ENCODE results near the gene ZNF74. TPM values are rescaled to one million over a fixed set of nuclear protein-coding genes. Genes with fewer than 3 reads are reported as not detected.
"Not testable (repeated sequence)": the region's sequence is repeated elsewhere in the genome, so short reads cannot be mapped to it uniquely, and the experiment has no call there.

Gene ZNF74
- total RNA-seq, 2 experiments from 2014 or later: 15.4 to 15.9 TPM

- POLR2A ChIA-PET: no interaction called here
- CTCF ChIA-PET: no interaction called here
Measured at GRCh38 chr22:20439556-20439927, 45.6 kb downstream of the ZNF74 start.

GRCh38 chr22:20439928-20440575 lies 46.1 kb downstream of the ZNF74 start:
- ChIA-PET CTCF (interaction anchor here (1.6 kb wide), 1 partner anchor 22 kb away, joined by 13 read pairs; no protein-coding TSS in a partner anchor), POLR2A (no interaction called here)

- POLR2A ChIA-PET: no interaction called here
- CTCF ChIA-PET: interaction anchor here (1.6 kb wide), 1 partner anchor 23 kb away, joined by 13 read pairs; no protein-coding TSS in a partner anchor
Measured at GRCh38 chr22:20440637-20441591, 47.0 kb downstream of the ZNF74 start.

DNA sequence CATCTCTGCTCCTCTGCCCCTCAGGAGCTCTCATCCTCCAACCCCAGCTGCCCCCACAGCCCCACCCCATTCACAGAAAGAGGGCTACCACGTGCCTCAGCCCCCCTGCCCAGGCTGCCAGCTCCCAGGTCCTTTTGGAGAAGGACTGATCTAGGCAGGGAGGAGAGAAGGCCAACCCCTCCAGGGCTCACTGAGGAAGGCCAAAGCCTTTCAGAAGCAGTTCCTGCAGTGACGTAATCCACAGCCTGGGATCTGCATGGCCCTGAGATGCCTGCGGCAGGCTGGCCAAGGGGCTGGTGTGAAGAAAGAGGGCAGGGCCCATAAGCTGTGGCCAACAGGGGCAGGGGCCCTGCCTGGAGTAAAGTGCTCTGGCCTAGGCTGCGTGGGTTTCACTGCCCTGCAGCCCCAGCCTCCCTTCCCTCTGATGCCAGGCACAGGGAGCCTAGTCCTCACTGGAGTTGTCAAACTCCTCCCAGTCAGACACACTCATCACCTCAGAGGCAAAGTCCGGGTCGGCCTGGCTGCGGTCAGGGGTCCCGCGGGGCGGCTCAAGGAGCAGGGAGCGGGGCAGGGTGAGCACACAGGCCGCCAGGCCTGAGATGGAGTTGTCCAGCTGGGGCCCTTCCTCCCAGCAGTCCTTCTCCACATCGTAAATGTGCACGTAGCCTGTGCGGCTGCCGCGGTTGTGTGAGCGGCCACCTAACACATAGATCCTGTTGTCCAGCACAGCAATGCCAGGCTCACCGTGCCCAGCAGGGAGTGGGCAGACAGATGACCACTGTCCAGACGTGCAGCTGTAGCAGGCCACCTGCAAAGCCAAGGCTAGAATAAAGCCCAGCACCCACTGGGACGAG lies 47.9 kb downstream of the ZNF74 start:
- ChIA-PET POLR2A (no interaction called here), CTCF (interaction anchor here (1.6 kb wide), 1 partner anchor 23 kb away, joined by 13 read pairs; no protein-coding TSS in a partner anchor)

GRCh38 chr22:20442485-20443284 lies 48.7 kb downstream of the ZNF74 start:
- ChIA-PET CTCF (no interaction called here), POLR2A (no interaction called here)

- CTCF ChIA-PET: interaction anchor here (0.7 kb wide), 1 partner anchor 19 kb away, joined by 3 read pairs; no protein-coding TSS in a partner anchor
- POLR2A ChIA-PET: interaction anchor here (0.6 kb wide), 1 partner anchor 295 kb away, joined by 6 read pairs; no protein-coding TSS in a partner anchor
Measured at GRCh38 chr22:20444325-20444724, 50.4 kb downstream of the ZNF74 start.

DNA sequence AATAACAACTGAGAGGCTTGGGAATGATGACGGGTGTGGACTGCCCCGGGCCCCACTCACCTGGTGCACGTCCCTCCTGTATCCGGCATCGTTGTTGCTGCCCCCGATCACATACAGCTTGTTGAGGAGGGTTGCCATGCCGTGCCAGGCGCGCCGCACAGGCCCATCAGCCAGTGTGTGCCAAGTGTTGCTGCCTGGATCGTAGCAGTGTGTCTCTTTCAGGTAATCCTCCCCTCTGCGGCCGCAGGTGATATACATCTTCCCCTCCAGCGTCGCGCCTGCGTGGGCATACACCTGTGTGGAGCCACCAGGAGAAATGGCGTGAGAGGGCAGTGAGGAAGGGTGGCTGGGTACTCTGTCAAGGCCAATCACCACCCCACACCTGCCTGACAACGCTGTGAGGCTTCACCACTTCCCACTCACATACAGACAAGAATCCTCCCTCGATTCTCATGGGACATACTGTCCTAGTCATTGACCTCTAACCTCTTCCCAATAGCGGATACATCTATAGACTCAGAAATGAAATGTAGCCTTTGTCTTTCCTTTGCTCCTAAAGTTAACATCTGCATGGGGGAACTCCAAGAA lies 52.5 kb downstream of the ZNF74 start:
- CTCF ChIA-PET: no interaction called here
- POLR2A ChIA-PET: interaction anchor here (0.7 kb wide), 1 partner anchor 175 kb away, joined by 9 read pairs; no protein-coding TSS in a partner anchor

GRCh38 chr22:20448630-20449029 lies 54.7 kb downstream of the ZNF74 start:
- POLR2A ChIA-PET: no interaction called here

DNA sequence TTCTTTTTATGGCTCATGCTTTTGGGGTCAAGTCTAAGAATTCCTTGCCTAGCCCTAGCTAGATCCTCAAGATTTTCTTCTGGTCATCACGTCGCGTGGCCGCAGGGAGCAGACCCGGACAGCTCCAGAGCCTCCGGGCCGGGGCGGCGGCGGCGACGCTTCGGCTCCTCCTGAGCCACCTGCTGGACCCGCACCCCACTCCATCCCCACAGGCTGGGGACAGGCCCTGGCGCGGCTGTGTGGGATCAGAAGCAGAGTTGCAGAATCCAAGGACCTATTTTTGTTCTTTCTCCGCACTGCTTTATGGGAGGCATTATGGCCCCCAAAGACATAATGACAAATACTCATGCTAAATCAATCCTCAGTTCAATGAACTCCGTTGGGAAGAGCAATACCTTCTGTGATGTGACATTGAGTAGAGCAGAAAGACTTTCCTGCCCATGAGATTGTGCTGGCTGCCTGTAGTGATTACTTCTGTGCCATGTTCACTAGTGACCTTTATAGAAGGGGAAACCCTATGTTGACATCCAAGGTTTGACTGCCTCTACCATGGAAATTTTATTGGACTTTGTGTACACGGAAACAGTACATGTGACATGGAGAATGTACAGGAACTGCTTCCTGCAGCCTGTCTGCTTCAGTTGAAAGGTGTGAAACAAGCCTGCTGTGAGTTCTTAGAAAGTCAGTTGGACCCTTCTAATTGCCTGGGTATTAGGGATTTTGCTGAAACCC lies 56.0 kb downstream of the ZNF74 start:
- CTCF ChIA-PET: interaction anchor here (1.5 kb wide), 1 partner anchor 32 kb away, joined by 3 read pairs; no protein-coding TSS in a partner anchor
- POLR2A ChIA-PET: no interaction called here

More at GRCh38 chr22:20448630-20449029, 54.7 kb downstream of the ZNF74 start:
- CTCF ChIA-PET: interaction anchor here (1.4 kb wide), 1 partner anchor 30 kb away, joined by 4 read pairs; no protein-coding TSS in a partner anchor

GRCh38 chr22:20450551-20450906 lies 56.6 kb downstream of the ZNF74 start:
- ChIA-PET CTCF (interaction anchor here (1.5 kb wide), 1 partner anchor 32 kb away, joined by 3 read pairs; no protein-coding TSS in a partner anchor), POLR2A (no interaction called here)

DNA sequence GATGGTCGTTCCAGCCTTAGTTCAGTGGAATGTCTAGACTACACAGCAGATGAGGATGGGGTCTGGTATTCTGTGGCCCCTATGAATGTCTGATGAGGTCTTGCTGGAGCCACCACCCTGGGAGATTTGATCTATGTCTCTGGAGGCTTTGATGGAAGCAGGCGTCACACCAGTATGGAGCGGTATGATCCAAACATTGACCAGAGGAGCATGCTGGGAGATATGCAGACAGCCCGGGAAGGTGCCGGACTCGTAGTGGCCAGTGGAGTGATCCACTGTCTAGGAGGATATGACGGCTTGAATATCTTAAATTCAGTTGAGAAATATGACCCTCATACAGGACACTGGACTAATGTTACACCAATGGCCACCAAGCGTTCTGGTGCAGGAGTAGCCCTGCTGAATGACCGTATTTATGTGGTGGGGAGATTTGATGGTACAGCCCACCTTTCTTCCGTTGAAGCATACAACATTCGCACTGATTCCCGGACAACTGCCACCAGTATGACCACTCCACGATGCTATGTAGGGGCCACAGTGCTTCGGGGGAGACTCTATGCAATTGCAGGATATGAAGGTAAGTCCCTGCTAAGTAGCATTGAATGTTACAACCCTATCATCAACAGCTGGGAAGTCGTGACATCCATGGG lies 57.3 kb downstream of the ZNF74 start:
- CTCF ChIA-PET: interaction anchor here (1.5 kb wide), 1 partner anchor 33 kb away, joined by 3 read pairs; no protein-coding TSS in a partner anchor
- POLR2A ChIA-PET: not testable (repeated sequence)

DNA sequence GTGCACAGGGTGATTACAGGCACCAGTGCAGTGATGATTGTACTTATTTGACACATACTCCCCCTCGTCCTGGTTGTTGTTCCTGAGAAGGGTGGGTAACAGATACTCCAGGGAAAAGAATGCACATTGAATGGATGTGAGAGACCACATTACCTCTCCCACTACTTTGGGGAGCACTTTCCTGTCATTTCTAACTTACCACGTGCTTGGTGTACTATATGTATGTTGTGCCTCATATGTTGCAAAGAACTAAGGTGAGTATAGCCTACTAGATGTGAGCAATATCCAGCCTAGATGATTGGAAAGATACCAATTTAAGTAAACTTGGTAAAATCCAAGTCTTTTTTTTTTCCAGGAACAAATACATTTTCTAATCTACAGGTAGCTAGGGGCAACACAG lies 58.0 kb downstream of the ZNF74 start:
- ChIA-PET POLR2A (no interaction called here), CTCF (no interaction called here)

- POLR2A ChIA-PET: no interaction called here
- CTCF ChIA-PET: interaction anchor here (2.0 to 4.2 kb wide), 2 partner anchors 30 to 35 kb away, joined by 5 to 41 read pairs; no protein-coding TSS in a partner anchor
Measured at GRCh38 chr22:20453222-20453621, 59.3 kb downstream of the ZNF74 start.

DNA sequence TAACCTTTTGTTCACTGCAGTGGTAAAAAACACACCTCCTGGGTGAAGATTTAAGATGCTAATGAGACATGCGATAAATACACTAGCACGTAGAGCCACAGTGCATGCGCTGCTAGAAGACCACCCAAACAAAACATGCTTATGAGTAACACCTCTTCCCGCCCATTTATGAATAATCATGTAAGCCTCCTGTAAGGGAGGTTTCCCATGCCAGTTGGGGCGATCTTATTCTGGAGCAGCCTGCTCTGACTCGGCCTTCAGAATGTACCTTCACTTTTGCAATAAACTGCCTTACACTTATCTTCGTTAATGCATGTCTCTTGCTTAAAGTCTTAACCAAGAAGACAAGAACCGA lies 61.7 kb downstream of the ZNF74 start:
- CTCF ChIA-PET: interaction anchor here (1.2 to 4.2 kb wide), 4 partner anchors 28 to 37 kb away, joined by 3 to 41 read pairs (median 4); no protein-coding TSS in a partner anchor

GRCh38 chr22:20456064-20456721 lies 62.2 kb downstream of the ZNF74 start:
- POLR2A ChIA-PET: no interaction called here
- CTCF ChIA-PET: interaction anchor here (1.2 to 4.2 kb wide), 4 partner anchors 29 to 38 kb away, joined by 3 to 41 read pairs (median 4); no protein-coding TSS in a partner anchor

More for the DNA sequence above, 61.7 kb downstream of the ZNF74 start:
- POLR2A ChIA-PET: no interaction called here

DNA sequence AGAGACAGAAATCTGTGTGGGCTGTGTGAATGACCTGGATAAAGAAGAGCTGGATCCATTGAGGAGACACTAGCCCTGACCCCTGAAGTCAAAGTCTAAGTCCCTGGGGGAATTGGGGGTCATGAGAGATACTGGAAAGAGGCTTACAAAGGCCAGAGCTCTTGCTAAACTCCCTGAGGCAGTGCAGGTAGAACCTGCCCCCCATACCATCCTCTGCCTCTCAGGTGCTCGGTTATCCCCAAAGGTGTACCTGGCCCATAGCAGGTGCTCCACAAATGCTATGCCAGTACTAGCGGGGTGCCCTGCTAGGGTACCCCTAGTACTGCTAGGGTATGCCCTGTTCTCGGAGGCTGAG lies 62.7 kb downstream of the ZNF74 start:
- ChIA-PET CTCF (interaction anchor here (1.2 to 4.2 kb wide), 4 partner anchors 29 to 38 kb away, joined by 3 to 41 read pairs (median 4); no protein-coding TSS in a partner anchor), POLR2A (no interaction called here)

Data from activated CD8-positive, alpha-beta memory T cell treated with anti-CD3 and anti-CD28 coated beads for 36 hours (primary cell).